ENCODE data around the gene MARCHF3.
A peak's percentile ranks its signal among the peaks of the same experiment; 100 is the strongest.
"Not testable (repeated sequence)": the region's sequence is repeated elsewhere in the genome, so short reads cannot be mapped to it uniquely, and the experiment has no call there.

Gene MARCHF3

DNA sequence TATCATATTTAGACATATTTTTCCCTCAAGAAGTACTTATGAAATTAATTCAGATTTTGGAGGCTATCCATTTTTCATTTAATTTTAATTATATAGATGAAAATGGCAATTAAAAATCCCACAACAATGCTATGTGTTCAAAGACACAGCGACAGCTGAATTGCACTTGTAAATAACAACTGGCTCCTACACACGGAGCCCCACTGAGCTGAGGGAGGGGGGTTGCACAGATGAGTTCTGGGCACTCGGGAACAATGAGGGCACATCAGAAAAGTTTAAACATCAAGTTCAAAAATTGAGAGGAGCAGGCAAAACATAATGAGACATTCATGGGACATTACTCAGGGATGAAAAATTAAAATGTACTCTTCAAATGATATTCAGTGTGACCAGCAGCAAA is 104.9 kb downstream of the MARCHF3 start:
- DNase-seq (ENCODE audit: insufficient read length, low spot score) (no peak), FAIRE-seq (no peak)

DNA sequence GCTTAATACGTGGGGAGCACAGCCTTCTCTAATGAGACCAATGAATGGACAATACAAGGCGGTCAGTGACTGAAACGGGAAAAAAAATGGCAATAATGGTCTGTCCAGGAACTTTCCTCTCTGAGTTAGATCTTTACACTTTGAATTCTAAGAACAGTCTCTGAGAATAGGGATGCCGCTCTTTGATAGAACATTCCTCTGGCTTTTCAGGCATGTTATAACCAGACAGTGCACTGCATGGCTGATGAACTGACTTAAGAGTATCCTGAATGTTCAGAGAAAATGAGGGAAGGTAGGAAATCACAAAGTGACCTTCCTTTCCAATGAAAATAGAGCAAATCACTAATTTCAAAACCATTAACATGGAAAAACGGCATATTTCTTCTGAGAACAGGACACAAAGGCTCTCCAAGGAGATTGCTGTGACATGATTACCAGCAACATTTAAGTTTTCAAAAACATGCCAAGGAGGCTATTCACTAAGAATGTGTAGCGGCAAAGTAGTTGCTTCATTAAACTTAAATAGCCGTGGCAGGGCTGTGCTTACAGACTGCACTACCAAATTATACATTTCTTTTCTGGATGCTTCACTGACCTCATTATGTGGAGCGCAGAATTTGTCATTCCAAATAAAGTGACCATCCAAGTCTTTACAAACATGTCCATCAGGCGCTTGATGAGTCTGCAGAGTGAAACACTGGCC is 105.9 kb downstream of the MARCHF3 start:
- DNase-seq (ENCODE audit: insufficient read length, low spot score) = no peak
- FAIRE-seq = no peak

DNA sequence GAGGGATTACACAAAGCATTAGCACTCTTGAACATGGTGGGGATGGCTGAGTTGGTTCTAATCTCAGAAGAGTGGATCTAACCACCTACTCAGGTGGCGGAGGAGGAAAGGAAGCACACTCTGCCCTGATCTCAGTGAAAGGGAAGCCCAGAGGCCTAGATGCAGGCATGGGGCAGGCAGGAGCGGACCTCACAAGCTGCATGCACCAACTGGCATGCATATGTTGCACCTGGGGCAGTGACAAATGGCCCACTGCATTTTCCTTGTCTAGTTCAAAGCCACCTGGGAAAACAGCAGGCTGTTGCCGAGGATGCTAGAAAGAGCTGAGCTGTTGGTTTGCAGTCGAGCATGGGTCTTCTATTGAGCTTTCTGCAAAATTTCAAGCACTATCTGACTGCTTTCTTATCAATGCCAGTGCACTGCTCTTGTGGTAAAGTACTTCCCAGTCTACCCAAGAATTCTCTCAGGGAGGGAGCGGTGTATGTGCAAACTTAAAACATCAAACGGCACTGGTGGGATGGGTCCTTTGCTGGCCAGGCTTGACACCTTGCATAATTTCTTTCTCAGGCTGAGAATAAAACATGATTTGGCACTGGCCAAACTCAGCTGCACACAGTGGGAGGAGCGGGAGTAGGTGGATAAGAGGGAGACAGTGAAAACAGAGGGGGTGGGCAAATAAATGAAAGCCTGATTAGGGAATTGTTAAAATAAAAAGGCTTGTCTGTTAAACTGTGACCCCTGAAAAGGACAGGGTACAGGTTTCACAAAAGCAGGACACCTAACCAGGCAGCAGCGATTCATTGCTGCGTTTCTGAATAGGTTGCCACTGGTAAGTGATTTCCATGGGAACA is 108.9 kb downstream of the MARCHF3 start:
- DNase-seq (ENCODE audit: insufficient read length, low spot score) (no peak), FAIRE-seq (no peak)

DNA sequence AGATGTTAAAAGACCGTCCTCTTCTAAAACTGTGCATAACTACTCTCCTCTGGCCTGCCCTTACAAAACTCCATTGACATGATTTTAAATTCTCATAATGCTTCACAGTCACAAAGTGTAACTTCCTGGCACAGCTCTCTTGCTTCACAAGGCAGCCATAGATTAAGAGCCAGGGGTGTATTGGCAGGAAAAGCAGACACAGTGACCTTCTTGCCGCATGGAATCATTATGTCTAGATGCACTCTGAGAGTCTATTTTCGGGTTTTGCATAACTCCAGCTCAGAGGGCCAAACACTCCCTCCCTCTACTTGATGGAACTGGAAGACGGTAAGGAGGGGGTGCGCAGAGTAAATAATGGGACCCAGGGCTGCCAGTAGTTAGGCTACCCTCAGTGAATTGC is 110.1 kb downstream of the MARCHF3 start:
- DNase-seq (ENCODE audit: insufficient read length, low spot score) = no peak
- no peak for FAIRE-seq

DNA sequence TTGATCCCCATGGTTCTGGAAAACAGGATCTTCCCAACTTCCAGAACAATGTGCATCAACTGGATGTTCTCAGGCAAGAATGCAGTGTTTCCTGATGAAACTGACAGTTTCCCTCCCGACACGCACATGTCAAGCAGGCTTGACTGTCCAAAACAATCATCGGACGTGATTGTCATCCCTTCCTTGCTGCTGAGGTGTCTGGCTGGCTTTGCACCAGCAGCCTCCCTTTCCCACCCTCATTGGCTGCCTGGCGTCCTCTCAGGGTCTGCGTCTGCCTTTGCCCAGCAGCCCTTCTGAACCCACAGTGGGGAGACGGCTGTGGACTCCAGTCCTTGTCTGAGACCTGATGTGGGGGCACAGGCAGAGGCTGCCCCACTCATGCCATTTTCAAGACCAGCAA is 110.8 kb downstream of the MARCHF3 start:
- DNase-seq (ENCODE audit: insufficient read length, low spot score) = no peak
- no peak for FAIRE-seq

DNA sequence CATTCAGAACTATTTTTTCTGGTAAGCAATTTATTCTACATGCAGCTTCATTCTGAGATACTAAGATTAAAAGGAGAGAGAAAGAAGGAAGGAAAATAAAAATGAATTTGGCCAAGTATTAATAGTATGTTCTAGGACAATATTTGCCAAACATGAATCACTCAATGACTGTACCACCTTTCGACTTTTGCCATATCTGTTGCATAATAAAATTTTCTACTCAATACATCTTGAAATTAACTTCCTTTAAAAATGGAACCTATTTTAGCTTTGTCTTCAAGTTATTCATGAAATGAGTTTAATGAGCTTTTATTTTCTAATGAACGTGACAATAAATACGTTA is 111.8 kb downstream of the MARCHF3 start:
- FAIRE-seq (no peak), DNase-seq (ENCODE audit: insufficient read length, low spot score) (no peak)

DNA sequence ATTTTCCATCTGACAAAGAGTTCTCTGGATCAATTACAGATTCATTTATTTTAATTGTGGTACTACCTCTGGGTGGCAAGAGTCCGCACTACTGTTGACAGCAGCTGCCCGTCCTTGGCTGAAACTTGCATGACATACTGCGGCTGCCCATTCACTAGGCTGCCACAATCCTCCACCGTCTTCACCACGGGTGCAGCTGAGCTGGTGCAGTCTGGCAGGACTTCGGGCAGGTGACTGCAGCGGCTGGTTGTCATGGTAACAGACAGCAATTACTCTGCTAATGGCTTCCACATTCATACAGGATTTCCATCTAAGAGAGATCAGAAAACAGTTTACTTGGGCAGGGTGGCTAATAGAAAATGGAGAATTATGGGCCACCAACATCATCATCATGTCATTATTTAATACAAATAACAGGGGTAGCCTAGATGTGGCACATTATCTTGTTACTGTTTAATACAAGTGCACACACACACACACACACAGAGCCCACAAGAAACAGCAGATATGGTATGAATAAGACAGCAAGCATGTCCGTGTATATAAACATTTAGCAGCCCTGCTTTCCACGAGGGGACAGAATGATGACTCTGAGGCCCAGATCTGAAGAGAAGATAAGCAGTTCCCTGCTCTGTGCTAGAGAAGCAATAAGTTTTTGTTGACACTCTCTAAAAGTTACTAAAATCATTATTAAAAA is 112.3 kb downstream of the MARCHF3 start:
- DNase-seq (ENCODE audit: insufficient read length, low spot score) (no peak), FAIRE-seq (peak; percentile 40)

DNA sequence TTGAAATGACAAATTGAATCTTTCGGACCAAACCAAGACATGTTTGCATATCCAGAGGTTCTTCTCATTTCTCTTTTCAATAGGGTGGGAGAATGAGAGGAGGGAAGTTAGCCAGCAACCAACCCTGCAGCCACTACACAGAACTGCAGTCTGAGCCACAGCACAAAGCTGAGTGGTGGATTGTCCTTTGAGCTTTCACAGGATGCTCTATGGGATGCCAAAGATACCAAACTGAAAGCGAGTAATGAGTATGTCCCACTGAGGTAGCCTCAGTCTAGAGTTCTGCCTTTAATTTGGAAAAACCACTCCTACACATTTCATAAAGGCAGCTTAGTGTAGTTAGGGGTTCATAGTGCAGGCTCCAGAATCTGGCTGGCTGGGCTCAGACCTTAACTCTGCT is 114.9 kb downstream of the MARCHF3 start:
- DNase-seq (ENCODE audit: insufficient read length, low spot score) (no peak), FAIRE-seq (no peak)

DNA sequence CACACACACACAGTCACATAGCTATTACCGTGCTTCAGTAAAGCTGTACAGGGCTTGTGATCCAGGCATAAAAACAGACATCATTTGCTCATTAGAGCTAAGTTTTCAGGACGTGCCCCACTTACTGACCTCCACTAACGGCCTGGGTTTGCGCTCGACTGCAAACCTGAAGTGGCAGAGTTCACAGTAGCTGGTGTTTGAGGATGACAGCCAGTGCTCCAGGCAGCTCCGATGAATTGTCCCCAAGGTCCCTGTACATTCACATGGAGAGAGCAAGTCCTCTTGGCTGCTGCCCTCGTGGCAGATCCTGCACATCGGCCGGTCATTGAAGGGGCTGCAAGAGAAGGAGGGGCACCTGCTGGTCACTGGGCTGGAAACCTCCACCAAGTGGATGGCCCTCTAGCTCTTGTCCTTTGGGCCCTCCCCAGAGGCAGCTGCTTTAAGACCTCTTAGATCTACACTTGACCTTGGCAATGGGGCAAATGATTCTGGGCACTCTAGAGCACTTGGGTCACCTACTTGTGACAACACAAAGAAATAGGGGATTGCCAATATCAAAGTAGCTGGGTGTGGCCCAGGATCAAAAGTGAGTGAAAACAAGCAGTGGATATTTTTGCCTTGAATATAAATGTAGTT is 115.4 kb downstream of the MARCHF3 start:
- no peak for FAIRE-seq
- no peak for DNase-seq (ENCODE audit: insufficient read length, low spot score)

DNA sequence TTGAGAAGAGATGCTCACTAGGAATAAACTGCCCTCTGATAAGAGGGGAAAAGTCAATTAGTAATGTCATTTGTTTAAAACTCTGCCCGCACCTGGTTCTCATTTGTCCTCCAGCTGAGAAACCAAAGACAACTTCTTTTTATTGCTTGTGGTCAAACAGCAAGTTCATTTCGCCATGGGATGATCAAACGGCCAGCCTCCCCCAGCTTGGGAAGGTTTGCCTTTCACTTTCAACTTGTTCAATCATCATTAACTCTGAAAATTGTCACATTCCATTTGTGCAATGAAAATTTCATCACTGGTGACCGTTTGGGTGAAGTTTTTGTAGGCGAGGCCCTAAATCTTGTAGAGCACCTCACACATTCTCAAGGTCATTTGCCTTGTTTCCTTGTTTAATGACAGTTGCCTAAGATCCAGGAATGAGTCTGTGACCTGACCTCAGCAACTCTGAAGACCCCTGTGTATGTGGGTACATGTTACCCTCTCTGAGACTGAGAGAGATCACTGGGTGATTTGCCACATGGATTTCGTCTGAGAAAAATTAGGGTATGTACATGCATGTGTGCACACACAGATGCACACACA is 117.7 kb downstream of the MARCHF3 start:
- DNase-seq (ENCODE audit: insufficient read length, low spot score) = no peak
- no peak for FAIRE-seq

DNA sequence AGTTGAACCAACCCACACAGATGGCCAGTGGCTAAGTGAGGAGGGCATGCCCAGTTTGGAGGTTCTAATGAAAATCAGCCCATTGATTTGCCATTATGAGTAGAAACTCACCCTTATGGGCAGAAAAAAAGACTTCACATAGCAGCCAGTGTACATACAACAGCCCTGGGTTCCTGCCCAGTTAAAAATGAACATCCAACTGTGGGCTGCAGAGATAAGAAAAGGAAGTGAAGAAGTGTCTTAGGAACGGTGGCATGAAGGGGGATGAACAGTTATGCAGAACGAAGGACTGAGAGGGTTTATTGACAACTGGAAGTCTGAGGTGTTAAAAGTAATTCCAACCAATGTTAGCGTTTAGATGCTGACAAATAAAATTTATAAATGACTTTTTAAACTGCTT is 118.4 kb downstream of the MARCHF3 start:
- no peak for FAIRE-seq
- DNase-seq (ENCODE audit: insufficient read length, low spot score) = no peak

DNA sequence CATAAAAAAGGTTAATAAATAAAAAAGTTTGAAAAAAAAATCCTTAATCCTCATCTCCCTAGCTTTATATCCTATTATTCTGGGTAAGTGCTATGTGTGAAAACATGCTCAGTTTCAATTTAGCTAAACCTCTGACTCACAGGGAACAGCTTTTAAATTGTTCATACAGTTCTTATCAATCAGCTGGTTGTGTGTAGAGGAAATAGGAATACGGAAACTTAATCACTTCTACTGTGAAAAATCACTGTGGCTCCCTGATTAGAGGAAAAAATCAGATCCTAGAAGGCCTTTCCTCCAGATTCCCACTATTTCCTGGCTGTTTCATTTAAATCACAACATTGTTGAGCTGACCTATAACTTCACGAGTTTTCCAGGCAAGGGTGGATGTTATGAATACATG is 120.5 kb downstream of the MARCHF3 start:
- DNase-seq (ENCODE audit: insufficient read length, low spot score) (no peak), FAIRE-seq (no peak)

DNA sequence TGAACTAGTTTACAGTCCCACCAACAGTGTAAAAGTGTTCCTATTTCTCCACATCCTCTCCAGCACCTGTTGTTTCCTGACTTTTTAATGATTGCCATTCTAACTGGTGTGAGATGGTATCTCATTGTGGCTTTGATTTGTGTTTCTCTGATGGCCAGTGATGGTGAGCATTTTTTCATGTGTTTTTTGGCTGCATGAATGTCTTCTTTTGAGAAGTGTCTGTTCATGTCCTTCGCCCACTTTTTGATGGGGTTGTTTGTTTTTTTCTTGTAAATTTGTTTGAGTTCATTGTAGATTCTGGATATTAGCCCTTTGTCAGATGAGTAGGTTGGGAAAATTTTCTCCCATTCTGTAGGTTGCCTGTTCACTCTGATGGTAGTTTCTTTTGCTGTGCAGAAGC is 126.0 kb downstream of the MARCHF3 start:
- FAIRE-seq; DNase-seq (ENCODE audit: insufficient read length, low spot score): not testable (repeated sequence)

DNA sequence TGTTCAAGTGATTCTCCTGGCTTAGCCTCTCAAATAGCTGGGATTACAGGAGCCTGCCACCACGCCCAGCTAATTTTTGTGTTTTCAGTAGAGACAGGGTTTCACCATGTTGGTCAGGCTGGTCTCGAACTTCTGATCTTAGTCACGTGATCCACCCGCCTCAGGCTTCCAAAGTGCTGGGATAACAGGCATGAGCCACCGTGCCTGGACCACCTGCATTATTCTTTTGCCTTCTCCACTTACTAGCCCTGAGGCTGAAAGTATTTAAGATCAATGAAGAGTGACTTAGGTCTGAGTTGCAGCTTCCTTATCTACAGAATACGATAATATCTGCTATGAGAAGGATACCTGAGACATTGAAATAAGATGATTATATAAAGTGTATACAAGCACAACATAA is 129.6 kb downstream of the MARCHF3 start:
- no peak for FAIRE-seq
- DNase-seq (ENCODE audit: insufficient read length, low spot score) = no peak

DNA sequence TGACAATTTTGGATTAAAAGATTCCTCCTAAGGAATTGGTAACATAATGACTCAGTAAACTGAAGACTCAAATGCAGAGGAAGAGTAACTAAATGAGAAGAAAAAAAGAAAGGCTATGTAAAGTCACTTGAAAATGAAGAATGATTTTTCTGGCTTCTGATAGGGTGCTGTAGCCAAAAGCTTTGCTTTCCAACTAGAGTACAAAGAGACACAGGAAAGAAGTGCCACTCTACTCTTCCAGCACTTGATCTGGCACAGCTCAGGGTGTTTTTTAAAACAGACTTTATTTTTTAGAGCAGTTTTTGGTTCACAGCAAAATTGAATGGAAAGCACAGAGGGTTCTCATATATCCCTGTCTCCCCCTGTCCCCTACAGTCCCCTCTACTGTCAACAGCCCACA is 130.9 kb downstream of the MARCHF3 start:
- DNase-seq (ENCODE audit: insufficient read length, low spot score) (no peak), FAIRE-seq (no peak)

DNA sequence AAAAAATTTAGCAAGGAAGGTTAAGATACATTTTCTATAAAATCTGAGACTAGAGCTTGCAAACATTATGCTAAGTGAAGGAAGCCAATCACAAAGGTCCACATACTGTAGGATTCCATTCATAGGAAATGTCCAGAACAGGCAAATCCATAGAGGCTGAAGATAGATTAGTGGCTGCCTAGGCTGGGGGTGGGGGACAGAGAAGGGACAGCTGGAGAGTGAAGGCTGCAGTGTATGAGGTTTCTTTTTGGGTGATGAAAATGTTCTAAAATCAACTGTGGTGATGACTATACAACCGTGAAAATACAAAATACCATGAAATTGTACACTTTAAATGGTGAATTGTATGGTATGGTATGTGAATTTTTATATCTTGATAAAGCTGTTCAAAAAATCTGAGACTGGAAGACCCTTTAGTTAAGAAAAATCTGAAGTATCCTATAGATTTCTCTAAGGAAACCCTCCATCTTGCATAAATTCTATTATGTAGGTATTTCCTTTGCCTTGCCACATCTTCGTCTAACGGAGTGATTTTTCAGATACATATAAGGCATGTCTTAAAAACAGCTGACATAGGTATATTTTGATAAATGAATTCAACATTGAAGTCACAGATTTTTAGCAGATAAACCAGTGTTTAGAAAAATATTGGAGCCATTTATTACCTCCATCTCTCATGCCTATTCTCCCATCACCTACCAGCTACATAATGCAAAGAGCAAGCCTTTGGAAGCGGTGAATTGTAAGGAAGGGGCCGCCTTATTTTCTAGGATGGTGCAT is 132.3 kb downstream of the MARCHF3 start:
- no peak for FAIRE-seq
- no peak for DNase-seq (ENCODE audit: insufficient read length, low spot score)

DNA sequence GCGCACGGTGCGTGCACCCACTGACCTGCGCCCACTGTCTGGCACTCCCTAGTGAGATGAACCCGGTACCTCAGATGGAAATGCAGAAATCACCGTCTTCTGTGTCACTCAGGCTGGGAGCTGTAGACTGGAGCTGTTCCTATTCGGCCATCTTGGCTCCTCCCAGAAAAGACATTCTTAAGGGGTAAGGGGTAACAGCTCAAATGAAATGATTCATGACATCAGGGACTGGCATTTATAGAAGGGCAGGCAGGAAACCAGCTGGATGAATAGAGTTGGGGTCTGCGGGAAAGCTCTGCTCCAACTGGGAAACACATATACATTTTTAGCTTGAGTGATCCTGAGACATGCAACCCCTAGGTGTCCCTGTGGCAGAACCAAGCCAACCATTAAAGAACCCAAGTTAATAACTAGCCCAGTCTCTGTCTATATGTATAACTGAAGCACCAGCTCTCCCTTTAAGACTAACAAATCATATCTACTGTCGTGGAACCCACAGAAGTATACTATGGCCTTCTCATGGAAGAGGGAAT is 134.1 kb downstream of the MARCHF3 start:
- no peak for FAIRE-seq
- DNase-seq (ENCODE audit: insufficient read length, low spot score) = no peak

DNA sequence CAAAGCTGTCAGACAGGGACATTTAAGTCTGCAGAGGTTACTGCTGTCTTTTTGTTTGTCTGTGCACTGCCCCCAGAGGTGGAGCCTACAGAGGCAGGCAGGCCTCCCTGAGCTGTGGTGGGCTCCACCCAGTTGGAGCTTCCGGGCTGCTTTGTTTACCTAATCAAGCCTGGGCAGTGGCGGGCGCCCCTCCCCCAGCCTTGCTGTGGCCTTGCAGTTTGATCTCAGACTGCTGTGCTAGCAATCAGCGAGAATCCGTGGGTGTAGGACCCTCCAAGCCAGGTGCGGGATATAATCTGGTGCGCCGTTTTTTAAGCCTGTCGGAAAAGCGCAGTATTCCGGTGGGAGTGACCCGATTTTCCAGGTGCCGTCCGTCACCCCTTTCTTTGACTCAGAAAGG is 134.6 kb downstream of the MARCHF3 start:
- DNase-seq (ENCODE audit: insufficient read length, low spot score); FAIRE-seq: not testable (repeated sequence)

DNA sequence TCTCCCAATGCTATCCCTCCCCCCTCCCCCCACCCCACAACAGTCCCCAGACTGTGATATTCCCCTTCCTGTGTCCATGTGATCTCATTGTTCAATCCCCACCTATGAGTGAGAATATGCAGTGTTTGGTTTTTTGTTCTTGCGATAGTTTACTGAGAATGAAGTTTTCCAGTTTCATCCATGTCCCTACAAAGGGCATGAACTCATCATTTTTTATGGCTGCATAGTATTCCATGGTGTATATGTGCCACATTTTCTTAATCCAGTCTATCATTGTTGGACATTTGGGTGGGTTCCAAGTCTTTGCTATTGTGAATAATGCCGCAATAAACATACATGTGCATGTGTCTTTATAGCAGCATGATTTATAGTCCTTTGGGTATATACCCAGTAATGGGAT is 139.9 kb downstream of the MARCHF3 start:
- not testable (repeated sequence) for FAIRE-seq; DNase-seq (ENCODE audit: insufficient read length, low spot score)

DNA sequence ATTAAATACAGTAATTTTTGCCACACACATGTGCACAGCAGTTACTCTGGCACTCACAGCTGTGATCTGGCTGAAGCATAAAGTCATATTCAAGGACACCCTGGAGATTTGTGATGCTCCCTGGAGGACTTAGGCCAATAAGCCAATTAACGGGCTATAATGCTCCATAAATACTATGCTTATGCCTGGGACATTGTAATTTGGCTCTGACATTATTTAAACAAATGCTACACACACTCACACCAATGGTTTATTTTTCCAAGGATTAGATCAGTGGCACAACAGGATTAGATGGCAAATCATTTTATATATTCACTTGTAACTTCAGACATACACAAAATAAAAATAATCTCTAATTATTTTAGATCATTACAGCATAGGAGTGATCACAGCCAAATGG is 142.2 kb downstream of the MARCHF3 start:
- no peak for DNase-seq (ENCODE audit: insufficient read length, low spot score)
- FAIRE-seq = no peak
